ENCODE measurements around the gene TMEM115.

Gene TMEM115

GRCh38 chr3:50330330-50330729 lies 29.0 kb downstream of the TMEM115 start:
- DNase-seq: no peak

GRCh38 chr3:50327943-50328691 lies 31.2 kb downstream of the TMEM115 start, which contains the start of gene TUSC2:
TUSC2 (minus strand) TSS chr3:50328223; CDS start chr3:50328099, 124 bp downstream.
- peak; percentile 93 to 99 for DNase-seq

GRCh38 chr3:50327129-50327528 lies 32.2 kb downstream of the TMEM115 start:
- no peak for DNase-seq

GRCh38 chr3:50326182-50326541 lies 33.2 kb downstream of the TMEM115 start:
- no peak for DNase-seq

GRCh38 chr3:50325497-50326181 lies 33.7 kb downstream of the TMEM115 start:
- no peak for DNase-seq

- no peak for DNase-seq
Observed at GRCh38 chr3:50325113-50325480, 34.2 kb downstream of the TMEM115 start.

GRCh38 chr3:50324351-50325112 lies 34.8 kb downstream of the TMEM115 start:
- peak; percentile 21 to 62 for DNase-seq

- DNase-seq: no peak
Observed at GRCh38 chr3:50323614-50324199, 35.6 kb downstream of the TMEM115 start.

- no peak for DNase-seq
Observed at GRCh38 chr3:50323092-50323600, 36.2 kb downstream of the TMEM115 start.

- peak in 1 of 2 experiments; percentile 30 for DNase-seq
Observed at GRCh38 chr3:50322386-50323091, 36.8 kb downstream of the TMEM115 start, which contains the start of gene HYAL2. HYAL2 (minus strand) TSS chr3:50322745; CDS start chr3:50320489, 2,256 bp downstream.

- DNase-seq: no peak
Observed at GRCh38 chr3:50322115-50322385, 37.3 kb downstream of the TMEM115 start.

GRCh38 chr3:50321336-50322114 lies 37.8 kb downstream of the TMEM115 start:
- DNase-seq: peak; percentile 81 to 94

- DNase-seq: peak in 1 of 2 experiments; percentile 91
Observed at GRCh38 chr3:50320853-50321335, 38.4 kb downstream of the TMEM115 start.

GRCh38 chr3:50319894-50320625 lies 39.3 kb downstream of the TMEM115 start:
- DNase-seq: no peak

GRCh38 chr3:50319181-50319893 lies 40.0 kb downstream of the TMEM115 start:
- DNase-seq: no peak

- DNase-seq: no peak
Observed at GRCh38 chr3:50318615-50319014, 40.7 kb downstream of the TMEM115 start.

GRCh38 chr3:50318163-50318562 lies 41.2 kb downstream of the TMEM115 start:
- DNase-seq: no peak

- DNase-seq: no peak
Observed at GRCh38 chr3:50317300-50317699, 42.0 kb downstream of the TMEM115 start.

- DNase-seq: no peak
Observed at GRCh38 chr3:50316657-50317242, 42.6 kb downstream of the TMEM115 start.

- DNase-seq: no peak
Observed at GRCh38 chr3:50314816-50315215, 44.5 kb downstream of the TMEM115 start.
